Occipital lobe (tissue), 2 donors: ENCODE measurements around the gene SLC35B1. TPM values are rescaled to one million over a fixed set of nuclear protein-coding genes. Genes with fewer than 3 reads are reported as not detected.
A peak's percentile ranks its signal among the peaks of the same experiment; 100 is the strongest.

Experiments used
- DNase-seq: peaks from one replicate; lab custom pipeline; 2025; lab: John Stamatoyannopoulos, UW
- total RNA-seq: library from RNA; depleted of rRNA; stranded (reverse); fragments of >200 nt; gene quantifications from one replicate; pipeline ENCODE4 v1.2.3, GENCODE V29; 2014

SLC35B1 gene, protein sequence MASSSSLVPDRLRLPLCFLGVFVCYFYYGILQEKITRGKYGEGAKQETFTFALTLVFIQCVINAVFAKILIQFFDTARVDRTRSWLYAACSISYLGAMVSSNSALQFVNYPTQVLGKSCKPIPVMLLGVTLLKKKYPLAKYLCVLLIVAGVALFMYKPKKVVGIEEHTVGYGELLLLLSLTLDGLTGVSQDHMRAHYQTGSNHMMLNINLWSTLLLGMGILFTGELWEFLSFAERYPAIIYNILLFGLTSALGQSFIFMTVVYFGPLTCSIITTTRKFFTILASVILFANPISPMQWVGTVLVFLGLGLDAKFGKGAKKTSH
- 39.0 TPM for total RNA-seq

DNA sequence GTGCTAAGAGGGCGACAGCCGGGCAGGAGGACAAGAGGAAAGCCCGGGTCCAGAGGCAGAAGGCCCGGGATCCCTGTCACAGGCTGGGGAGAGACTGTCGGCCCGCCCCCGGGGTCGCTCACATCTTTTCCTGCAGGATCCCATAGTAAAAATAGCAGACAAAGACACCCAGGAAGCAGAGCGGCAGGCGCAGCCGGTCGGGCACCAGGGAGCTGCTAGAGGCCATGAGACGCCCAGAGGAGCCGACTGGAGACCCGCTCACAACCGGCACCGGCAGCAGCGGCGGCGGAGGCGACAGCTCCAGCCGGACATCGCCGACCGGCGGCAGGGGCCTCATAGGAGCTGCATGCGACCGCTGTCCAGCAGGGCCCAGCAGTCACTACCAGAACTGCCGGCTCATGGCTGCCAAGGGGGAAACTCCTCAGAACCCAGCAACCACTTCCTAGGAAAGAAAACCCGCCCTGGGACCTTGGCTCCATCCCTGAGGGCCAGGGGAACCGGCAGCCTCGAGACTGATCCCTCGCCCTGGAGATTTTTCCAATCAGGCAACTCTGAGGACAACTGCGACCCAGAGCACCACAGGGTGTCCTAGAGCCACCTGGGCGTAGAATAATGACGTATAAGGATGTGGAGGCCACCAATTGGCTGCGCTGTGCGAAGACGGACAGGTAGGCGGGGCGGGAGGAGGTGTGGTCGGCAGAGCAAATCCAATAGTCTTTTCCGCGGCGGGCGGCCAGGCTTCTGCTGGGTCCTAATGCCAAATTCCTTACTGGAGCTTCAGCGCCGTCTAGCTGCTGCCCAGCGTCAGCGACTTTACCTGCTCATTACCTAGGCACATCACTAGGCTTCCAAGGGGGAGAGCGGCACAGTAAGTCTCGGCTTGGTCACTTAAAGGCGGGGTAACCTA is at the start of gene SLC35B1:
Gene SLC35B1 (minus strand): TSS at position 357 of the 907 bp plus-strand sequence. CDS start 131 bp downstream, at position 226.
- DNase-seq, result peak; percentile 97

DNA sequence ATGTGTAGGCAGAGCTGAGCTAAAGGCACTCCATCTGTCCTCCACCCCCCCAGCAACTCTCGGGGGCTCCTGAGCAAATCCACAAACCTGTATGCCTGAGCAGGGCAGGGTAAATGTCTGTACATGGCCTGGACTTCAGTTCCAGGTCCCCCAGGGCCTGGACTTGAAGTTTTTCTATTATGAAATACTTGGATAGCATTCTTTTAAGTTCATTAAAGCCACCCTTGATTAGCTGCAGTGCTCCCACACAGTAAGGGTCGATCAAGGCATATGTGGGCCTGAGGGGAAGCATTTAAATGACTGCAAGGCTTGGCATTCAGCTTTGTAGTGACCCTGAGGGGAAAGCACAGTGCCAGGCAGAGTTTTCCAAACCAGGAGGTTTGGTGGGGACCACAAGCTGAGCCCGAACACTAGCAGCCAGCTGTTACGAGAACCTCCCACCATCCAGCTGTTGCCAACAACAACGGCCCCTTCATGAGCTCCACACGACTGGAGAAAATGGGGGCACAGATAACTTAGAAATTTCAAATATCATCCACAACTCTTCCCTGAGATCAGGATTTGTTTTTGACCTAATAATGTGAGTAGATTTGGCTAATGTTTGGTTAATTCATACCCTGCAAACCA is 49.5 kb upstream of the SLC35B1 start:
- DNase-seq, result no peak

DNA sequence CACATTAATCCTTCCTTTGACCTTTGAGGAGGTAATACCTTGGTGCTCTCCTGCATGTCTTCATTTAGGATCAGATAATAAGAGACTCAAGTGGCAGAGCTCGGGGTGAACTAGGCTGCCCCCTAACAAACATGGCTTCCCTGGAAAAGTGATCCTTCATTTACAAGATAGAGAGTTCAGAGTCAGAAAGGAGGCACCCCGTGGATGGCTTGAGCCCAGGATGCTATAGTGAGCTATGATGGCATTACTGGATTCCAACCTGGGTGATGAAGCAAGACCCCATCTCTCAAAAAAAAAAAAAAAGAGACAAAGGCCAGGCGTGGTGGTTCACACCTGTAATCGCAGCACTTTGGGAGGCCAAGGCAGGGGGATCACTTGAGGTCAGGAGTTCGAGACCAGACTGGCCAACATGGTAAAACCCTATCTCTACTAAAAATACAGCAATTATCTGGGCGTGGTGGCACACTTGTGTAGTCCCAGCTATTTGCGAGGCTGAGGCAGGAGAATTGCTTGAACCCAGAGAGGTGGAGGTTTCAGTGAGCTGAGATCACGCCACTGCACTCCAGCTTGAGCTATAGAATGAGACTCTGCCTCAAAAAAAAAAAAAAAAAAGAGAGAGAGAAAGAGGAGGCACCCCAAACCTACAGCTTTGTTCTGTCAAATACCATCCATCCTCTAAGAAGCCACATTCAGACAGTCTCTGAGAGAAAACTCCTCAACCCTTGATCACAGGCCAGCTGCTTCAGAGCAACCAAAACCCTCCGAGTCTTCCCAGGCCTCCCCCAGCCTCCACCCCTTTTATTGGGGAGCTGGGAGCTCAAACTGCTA is 48.8 kb upstream of the SLC35B1 start:
- DNase-seq, result no peak

DNA sequence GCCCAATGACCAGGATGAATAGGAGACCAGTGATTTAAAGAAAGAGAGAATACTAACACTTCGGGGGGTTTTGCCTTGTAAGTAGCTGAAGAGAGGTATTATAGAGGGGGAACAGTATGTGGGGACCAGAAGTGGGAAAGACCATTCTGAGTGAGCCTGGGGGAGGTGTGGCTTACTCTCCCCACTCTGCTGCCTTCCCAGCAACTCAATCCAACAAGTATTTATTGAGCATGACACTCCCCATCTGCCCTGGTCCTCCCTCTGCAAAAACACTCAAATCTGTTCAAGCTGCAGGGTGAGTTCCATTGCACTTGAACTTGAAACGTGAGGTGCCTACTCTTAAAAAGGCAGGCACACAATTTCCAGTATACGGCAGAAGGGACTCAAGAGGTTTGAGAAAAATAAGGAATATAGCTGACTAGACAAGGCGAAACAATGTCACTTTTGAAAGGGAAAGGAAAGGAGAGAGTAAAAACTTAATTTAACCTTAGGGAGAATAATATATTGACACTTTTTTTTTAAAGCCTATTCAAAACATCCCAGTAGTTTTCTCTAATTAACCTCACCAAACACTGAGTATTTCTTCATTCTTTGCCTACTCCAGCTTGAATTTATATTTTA is 48.0 kb upstream of the SLC35B1 start:
- DNase-seq, result no peak

DNA sequence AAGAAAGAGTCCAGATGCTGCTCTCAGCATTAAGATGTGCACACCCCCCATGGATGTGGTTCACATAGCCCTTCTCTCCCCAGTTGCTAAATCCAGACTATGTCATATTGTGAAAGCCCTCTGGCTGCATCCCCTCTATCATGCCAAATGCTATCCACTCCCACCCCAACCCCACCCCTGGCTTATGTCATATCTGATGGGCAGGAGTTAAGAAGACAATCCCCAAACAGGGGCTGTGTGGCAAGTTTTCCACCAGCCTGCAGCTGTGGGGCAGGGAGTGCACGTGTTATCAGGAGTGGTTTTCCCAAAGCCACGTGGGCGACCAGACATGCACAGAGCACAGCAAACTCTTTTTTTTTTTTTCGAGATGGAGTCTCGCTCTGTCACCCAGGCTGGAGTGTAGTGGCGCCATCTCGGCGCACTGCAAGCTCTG is 46.2 kb upstream of the SLC35B1 start:
- DNase-seq, result no peak

DNA sequence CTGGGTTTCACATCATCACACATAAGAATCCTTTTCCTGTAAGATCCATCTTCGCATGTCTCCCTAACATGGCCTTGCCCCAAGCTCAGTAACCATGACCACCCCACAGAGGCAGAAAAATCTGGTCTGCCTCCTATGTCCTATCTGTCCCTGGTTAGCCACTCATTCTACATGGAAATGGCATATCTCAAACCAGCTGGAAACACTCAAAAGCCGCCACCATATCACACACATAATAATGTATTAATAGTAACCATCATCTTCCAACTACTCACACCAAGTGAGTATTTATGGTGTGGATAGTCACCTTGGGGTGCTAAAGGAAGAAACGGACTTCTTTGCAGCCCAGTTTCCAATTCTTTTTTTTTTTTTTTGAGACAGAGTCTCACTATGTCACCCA is 44.7 kb upstream of the SLC35B1 start:
- DNase-seq, result no peak

DNA sequence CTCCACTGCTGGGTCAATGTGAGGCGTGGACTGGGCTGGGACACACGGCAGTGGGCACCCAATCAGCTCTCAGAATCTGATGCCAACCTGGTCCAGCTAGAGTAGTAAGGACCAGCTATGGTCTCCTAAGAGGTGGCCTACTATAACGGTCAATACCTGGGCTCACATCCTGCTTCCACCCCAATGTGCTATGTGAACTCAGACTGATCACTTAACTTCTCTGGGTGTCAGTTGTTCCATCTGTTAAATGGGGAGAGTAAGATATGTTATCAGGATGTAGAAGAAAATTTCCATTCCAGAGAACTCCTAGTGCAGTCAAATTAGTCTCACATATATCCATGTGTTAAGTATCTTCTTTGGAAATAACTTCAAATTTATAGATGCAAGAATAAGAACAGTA is 42.0 kb upstream of the SLC35B1 start:
- DNase-seq, result no peak

DNA sequence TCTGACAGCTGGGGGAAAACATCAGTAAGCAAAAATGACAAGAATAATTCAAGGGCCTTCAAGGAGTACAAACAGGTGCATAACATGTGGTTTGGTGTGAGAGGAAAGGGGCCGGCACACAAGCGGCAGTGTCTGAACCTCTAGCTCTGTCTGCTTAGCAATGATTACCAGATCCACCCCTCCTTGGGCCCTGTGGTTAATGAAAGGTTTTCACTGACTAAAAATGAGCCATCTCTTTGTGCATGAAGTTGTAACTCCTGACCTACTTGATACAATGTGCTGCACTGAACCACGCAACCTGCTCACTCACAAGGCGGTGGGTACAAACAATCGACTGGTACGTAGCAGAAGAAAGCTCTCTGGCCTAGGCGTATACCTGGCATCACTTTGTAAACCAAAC is 41.0 kb upstream of the SLC35B1 start:
- no peak for DNase-seq

DNA sequence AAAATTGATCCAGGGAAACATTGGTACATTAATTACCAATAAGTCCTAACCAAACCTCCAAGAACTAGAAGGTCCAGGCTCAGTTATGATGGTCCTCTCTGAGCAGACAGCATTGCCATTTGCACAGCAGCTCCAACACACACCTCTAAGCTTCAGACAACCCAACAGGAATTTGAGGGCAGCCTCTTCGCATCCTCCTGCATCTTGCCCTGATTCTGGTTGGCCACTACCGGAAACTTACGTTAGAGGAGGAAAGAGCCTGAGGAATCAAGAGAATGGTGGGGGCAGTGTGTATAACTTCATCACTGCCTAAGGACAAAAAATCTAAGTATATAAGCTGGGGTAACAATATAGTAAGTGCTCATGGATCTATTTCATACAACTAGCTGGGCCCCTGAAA is 40.5 kb upstream of the SLC35B1 start:
- no peak for DNase-seq

DNA sequence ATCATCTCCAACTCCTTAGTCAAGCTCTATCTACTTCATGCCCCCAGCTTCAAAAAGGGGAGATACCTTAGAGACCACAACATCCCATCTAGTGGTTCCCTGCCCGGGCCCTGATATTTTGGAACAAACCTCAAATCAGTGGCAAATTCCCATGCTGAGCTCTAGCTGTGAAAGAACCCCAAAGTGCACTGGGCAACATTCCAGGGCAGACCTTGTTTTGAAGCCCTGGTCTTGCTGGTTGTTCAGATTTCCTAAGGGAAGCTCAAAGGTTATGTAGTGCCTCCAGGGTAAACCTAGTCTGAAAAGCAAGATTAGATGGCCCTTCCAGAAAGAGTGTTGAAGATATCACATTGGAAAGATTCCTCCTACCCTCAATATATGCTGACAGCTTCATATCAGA is 39.9 kb upstream of the SLC35B1 start:
- no peak for DNase-seq

DNA sequence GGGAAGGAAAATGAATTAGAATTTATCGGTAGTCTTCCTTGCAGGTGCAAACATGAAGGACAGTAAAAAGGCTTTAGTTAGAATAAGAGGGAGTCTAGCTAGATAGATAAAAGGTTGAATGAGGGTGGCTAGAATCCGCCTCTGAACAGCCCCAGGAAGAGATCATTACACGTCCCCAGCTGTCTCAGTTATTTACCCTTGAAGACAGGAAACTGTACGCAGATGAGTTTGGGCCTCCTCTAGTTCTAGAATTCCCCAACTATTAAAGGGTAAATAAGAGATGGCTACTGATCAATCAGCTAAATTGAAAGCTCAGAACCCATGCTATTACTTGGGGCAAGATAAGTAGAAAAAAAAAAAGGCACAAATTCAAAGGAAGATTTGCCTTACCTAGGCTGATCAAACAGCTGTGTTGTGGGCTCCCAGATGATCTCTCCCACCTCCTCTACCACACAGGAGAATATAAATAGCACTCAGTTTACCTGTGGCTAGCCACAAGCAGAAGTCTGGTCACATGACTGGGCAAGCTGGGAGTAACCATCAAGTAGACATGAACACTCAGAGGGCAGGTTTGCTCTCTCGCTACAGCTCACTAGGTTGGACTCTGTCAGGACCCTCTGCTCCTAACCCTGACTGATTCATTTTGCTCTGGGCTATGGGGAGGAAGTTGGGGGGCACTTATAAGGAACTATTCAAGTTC is 39.2 kb upstream of the SLC35B1 start:
- no peak for DNase-seq

DNA sequence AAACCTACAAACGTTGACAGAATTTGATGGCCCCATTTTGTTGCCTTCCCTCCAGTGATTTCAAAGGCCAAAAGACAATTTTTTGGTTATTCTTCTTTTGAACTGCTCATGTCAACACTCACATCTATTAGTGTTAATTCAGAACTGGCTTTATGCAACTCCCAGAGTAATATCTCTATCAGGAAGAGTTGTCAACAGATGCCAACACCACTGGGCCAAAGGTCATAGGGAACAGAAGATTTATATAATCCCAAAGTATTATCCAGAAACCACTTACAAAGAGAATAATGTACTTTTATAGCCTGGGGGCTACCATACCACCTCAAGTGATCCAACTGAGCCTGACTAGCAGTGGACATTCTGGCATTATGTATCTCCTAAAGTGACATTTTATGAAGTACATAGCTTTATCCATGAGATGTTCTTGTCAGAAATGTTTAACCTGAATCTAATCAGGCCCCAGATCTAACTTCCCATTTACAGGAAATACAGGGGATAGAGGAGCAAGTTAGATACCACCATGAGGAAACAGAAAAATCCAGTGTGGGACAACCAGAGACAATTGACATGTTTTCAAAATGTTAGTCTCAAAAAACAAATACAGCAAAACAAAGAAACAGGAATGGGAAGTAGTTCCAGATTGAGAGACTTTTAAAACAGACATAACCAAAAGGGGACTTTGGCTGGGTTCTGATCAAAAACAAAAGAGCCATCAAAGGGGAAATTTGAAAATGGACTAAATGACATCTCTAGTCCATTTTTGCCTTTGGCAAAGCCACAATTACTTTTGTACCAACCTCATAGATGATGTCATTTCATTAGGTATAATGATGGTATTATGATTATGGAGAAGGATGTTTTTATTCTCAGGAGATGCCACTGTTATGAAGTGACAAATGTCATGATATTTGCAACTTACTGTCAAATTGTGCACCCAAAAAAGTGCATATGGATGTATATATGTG is 37.7 kb upstream of the SLC35B1 start:
- no peak for DNase-seq

DNA sequence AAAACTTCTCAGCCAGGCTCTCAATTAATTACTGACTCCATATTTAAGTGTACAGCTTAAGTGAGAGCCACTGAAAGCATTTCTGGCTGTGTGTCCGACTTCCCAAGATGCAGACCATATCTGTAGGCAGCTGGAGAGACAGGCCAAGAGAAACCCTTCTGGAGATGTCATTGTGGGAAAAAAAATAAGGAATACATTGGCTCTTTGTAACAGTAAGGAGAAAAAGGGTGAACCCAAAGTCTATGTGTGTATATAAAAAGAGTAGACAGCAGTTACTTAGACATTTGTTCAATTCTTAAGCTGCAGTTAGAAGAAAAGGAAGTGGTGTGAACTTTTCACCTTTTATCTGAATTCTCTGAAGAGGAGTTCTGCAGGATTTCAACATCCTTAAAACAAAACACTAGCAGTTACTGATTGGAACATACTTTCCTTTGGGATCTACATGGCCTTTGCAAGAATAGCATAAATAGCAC is 34.4 kb upstream of the SLC35B1 start:
- DNase-seq, result no peak

DNA sequence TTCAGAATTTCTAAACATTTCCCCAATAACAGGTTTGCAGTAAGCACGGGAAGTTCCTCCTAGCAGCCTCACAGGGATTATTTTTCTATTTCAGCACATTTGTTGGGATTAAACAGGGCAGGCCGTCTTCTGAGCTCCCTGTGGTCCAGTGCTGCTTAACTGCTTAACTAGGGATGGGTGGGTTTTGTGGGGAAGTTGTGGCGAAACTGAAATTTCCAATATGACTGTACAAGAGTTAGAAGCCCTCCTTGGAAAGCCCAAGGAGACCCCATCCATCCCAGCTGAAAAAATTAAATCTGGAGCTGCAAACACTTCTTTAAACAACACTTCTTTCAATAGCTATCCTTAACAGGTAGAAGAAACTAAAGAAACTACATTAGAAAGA is 33.9 kb upstream of the SLC35B1 start:
- DNase-seq, result no peak

DNA sequence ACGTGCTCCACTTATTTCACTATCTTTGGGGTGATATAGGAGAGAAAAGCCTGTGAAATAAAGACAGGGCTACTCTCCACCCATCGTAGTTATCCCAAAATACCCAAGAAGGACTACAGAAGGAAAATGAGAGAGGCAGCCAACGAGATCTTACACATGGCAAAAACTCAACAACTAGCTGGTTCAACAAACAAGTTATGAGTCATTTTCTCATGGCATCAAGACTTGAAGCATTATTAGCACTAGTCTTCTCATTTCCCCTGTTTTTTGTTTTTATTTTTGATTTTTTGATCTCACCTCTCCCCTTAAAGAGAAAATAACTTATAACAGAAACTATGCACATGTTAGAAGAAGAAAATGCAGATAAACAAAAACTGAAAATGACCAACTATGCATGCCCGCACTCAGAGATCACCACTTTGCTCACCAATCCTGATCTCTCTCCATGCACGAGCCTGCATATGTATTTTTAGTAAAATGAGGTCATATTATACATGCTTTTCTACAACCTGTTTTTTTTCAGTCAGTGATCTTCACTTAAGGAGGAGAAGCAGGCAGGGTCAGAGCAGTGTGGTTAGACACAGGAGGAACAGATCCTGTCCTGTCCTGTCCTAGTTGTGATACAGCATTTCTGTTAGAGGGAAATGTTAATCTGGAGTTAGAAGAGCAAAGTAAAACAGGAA is 33.4 kb upstream of the SLC35B1 start:
- DNase-seq, result no peak

DNA sequence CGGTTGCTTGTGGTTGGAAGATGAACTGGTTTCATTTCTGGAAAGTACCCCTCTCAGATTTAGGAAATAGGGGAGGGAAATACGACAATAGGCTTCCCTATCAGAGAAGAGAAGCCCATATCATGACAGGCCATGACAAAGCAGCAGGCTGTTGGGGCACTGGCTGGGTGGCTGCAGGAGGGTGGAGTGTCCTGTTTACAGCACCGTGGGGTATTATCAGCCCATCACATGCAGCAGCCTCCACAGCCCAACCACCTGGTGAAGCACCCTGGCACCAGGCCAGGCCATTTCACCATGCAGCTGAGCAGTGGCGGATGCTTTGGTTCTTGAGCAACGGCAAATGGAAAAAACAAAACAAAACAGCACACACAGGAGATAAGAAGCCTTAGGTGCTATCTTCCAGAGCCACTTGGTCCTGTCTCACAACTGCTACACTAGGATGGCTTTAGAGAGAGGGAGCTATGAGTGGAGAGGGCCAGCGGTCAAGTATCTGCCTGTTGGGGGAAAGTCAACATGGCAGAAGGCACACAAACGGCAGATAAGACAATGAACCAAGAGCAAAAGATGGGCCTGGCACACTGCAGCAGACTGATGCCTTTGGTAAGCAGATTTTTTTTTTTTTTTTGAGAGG is 32.0 kb upstream of the SLC35B1 start:
- no peak for DNase-seq

DNA sequence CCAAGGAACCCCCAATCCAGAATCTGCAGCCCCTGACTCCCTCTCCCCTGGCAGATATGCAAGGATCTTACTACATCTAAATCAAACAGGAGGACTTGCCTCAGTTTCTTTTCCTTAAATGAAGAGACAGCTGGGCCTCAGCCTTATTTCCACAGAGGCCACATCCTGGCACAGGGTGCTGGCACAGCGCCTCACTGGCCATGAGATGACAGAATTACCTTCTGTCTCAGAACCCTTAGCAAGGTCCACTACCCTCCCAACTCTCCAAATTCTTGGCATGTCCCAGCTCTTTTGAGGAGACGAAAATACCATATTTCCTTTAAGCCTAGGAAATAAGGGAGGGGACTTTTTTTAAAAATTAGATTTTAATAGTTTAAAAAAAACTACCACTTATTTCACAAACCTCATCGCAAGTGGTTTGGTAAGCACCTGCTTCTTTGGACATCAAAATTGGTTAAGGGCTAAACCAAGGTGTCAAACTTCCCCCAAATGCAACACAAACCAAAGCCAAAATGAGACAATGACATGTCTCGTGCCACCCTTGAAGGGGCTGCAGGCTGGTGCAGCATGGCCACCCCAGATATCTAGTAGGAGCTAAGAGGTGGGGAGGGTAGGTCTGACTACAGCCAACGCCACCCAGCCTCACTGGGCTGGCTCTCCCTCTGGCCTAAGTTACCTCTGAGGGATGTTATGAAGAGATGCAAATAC is 30.8 kb upstream of the SLC35B1 start:
- DNase-seq, result no peak
